GM13977 (cell line): ENCODE data around the gene NOM1.

ENCODE experiments used
- DNase-seq: peaks from one replicate; pipeline ENCODE4 v3.0.0; 2012; ENCODE audit warnings: low spot score
- CTCF ChIP-seq: IDR thresholded peaks from 2 replicates; pipeline ENCODE4 v1.5.1; 2012; ENCODE audit warnings: mild to moderate bottlenecking, control low read depth; ENCODE audit not compliant: insufficient read depth; ENCODE audit errors: extremely low read depth, missing control alignments
- in situ Hi-C: fragments of 300-500 bp; cut with MboI; formaldehyde crosslinking; loops from one replicate; pipeline ENCODE4 v1.12.0; 2022; ENCODE audit warnings: low sequenced_read_pairs, low pct_unique_long_range_greater_than_20kb, mixed read lengths, inconsistent platforms; ENCODE audit not compliant: unreplicated experiment

NOM1 gene

GRCh38 chr7:157000741-157001653 lies 51.5 kb downstream of the NOM1 start:
- in situ Hi-C loops, result loop anchor here (25.0 kb wide), 2 partner anchors 1214 to 1539 kb away; partner anchors contain the start of gene EN2
- no peak for DNase-seq
- TF ChIP-seq CTCF, result no peak

- in situ Hi-C loops, result loop anchor here (25.0 kb wide), 2 partner anchors 1215 to 1540 kb away; partner anchors contain the start of gene EN2
- peak; percentile 42 for DNase-seq
- no peak for TF ChIP-seq CTCF
Observed at GRCh38 chr7:157001920-157002818, 52.7 kb downstream of the NOM1 start.

GRCh38 chr7:157002819-157003421 lies 53.4 kb downstream of the NOM1 start:
- no peak for DNase-seq
- TF ChIP-seq CTCF, result no peak
- in situ Hi-C loops, result loop anchor here (25.0 kb wide), 2 partner anchors 1216 to 1541 kb away; partner anchors contain the start of gene EN2

GRCh38 chr7:157003445-157003755 lies 53.9 kb downstream of the NOM1 start:
- in situ Hi-C loops, result loop anchor here (25.0 kb wide), 2 partner anchors 1216 to 1541 kb away; partner anchors contain the start of gene EN2
- TF ChIP-seq CTCF, result no peak
- DNase-seq, result no peak

DNA sequence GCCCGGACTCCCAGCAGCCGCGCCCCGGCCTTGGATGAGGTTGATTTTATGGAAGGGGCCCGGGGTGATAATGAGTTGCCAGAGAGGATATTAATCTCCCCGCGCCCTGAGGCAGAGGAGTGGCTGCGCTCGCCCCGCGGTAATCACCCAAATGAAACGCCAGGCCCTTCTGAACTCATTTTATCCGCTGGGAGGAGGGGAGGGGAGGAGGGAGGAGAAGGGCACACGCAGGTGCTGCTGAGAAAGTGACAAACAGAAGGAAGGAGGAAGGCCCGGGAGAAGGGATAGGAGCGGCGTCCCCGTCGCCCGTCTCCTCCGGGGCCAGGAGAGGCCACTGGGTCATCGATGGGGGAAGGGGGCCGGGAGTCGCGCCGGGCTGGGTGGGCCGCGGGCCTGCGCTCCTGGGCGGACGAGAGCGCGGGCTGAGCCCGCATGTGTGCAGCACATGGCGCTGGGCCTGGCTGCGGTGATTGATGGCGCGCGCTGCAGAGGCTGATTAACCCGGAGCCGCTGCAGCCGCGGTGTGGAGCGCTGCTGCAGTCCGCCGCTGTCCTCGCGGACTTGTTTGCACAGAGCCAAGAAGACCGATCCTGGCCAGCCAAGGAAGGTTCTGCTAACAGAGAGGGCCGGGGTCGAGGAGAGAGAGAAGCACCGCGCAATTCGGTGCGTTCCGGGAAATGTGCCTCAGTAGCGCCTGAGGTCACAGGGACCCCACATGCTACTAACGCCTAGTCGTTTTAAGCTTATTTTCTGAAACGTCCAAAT lies 54.4 kb downstream of the NOM1 start:
- in situ Hi-C loops, result loop anchor here (25.0 kb wide), 2 partner anchors 1217 to 1542 kb away; partner anchors contain the start of gene EN2
- no peak for TF ChIP-seq CTCF
- no peak for DNase-seq
